Thyroid gland (tissue), 4 donors: ENCODE results near the gene SCAPER.

Source experiments
- CTCF ChIP-seq, 6 experiments: fragments of 200-600 bp in 3 of 6; fragments of 450-650 bp in 3 of 6; sonication (generic) in 3 of 6; IDR thresholded peaks; one replicate each; pipeline ENCODE4 v1.5.1; 2016 to 2019; ENCODE audit warnings: antibody characterized with exemption in 6 of 6, mild to moderate bottlenecking in 2 of 6, inconsistent platforms in 1 of 6, moderate library complexity in 1 of 6
- POLR2A ChIP-seq, 2 donors: fragments of 450-650 bp; IDR thresholded peaks; one replicate each; pipeline ENCODE4 v1.6.1; 2017; ENCODE audit warnings: antibody characterized with exemption in 2 of 2, mild to moderate bottlenecking in 2 of 2, moderate library complexity in 1 of 2

- no peak for TF ChIP-seq CTCF (IDR thresholded peaks at IDR 0.05)
- TF ChIP-seq POLR2A (IDR thresholded peaks at IDR 0.05), result no peak
These were observed 102.0 kb downstream of the SCAPER start for GRCh38 chr15:76803049-76803571.
